Adipocyte (in vitro differentiated cells): Measurements from ENCODE around the gene JADE1.
A peak's percentile ranks its signal among the peaks of the same experiment; 100 is the strongest.

Experiments
- DNase-seq: peaks from one replicate; pipeline ENCODE4 v3.0.0-alpha.2; 2015; ENCODE audit warnings: low read depth
- H3K27me3 ChIP-seq: replicated peaks from 2 replicates; pipeline ENCODE4 v1.7.0; 2013; ENCODE audit warnings: mild to moderate bottlenecking, low read length, moderate library complexity; ENCODE audit not compliant: control insufficient read depth, insufficient read depth
- H3K36me3 ChIP-seq: 2 replicates; pipeline ENCODE4 v1.7.0; 2013; ENCODE audit warnings: low read length, mild to moderate bottlenecking, moderate library complexity; ENCODE audit not compliant: control insufficient read depth, insufficient read depth, severe bottlenecking
- H3K4me1 ChIP-seq: 2 replicates; pipeline ENCODE4 v1.7.0; 2013; ENCODE audit warnings: mild to moderate bottlenecking, low read length, moderate library complexity; ENCODE audit not compliant: control insufficient read depth, insufficient read depth
- H3K4me3 ChIP-seq: 2 replicates; pipeline ENCODE4 v1.7.0; 2013; ENCODE audit warnings: mild to moderate bottlenecking, low read length, moderate library complexity
- H3K9ac ChIP-seq: 2 replicates; pipeline ENCODE4 v1.7.0; 2013; ENCODE audit warnings: mild to moderate bottlenecking, low read length, moderate library complexity
- H3K9me3 ChIP-seq: 2 replicates; pipeline ENCODE4 v1.7.0; 2013; ENCODE audit warnings: mild to moderate bottlenecking, low read length, moderate library complexity; ENCODE audit not compliant: control insufficient read depth

JADE1 gene

GRCh38 chr4:128787509-128788311 is 21.8 kb upstream of the JADE1 start:
- Histone ChIP-seq H3K4me3 (no peak overlapping the region), H3K4me1 (peaks cover 10% of the 10 kb centered on the region), H3K36me3 (no peaks in the 10 kb centered on the region), H3K9ac (no peak overlapping the region), H3K27me3 (no peaks in the 10 kb centered on the region), H3K9me3 (no peaks in the 10 kb centered on the region)
- DNase-seq: no peak

- Histone ChIP-seq H3K36me3 (no peaks in the 10 kb centered on the region), H3K4me3 (peak overlapping the region; percentile 28), H3K27me3 (no peaks in the 10 kb centered on the region), H3K9me3 (no peaks in the 10 kb centered on the region), H3K4me1 (peaks cover 25% of the 10 kb centered on the region), H3K9ac (peak overlapping the region; percentile 44)
- DNase-seq: peak; percentile 50
These were observed 15.4 kb upstream of the JADE1 start for GRCh38 chr4:128793859-128794672.

GRCh38 chr4:128796934-128797333 is 12.6 kb upstream of the JADE1 start:
- H3K9ac ChIP-seq: no peak overlapping the region
- peaks cover 39% of the 10 kb centered on the region for H3K4me1 ChIP-seq
- H3K27me3 ChIP-seq: no peaks in the 10 kb centered on the region
- H3K4me3 ChIP-seq: no peak overlapping the region
- DNase-seq: no peak
- no peaks in the 10 kb centered on the region for H3K9me3 ChIP-seq
- H3K36me3 ChIP-seq: no peaks in the 10 kb centered on the region

GRCh38 chr4:128800284-128800683 is 9.2 kb upstream of the JADE1 start:
- no peak for DNase-seq

GRCh38 chr4:128800701-128801284 is 8.7 kb upstream of the JADE1 start:
- Histone ChIP-seq H3K27me3 (no peaks in the 10 kb centered on the region), H3K36me3 (no peaks in the 10 kb centered on the region), H3K4me3 (no peak overlapping the region), H3K9ac (no peak overlapping the region), H3K4me1 (peaks cover 28% of the 10 kb centered on the region), H3K9me3 (no peaks in the 10 kb centered on the region)
- no peak for DNase-seq

More at GRCh38 chr4:128800284-128800683, 9.2 kb upstream of the JADE1 start:
- Histone ChIP-seq H3K4me1 (peaks cover 30% of the 10 kb centered on the region), H3K4me3 (no peak overlapping the region), H3K36me3 (no peaks in the 10 kb centered on the region), H3K27me3 (no peaks in the 10 kb centered on the region), H3K9ac (no peak overlapping the region), H3K9me3 (no peaks in the 10 kb centered on the region)

GRCh38 chr4:128802680-128803628 is 6.5 kb upstream of the JADE1 start:
- Histone ChIP-seq H3K36me3 (no peaks in the 10 kb centered on the region), H3K9ac (no peak overlapping the region), H3K27me3 (no peaks in the 10 kb centered on the region), H3K4me1 (peaks cover 18% of the 10 kb centered on the region), H3K9me3 (no peaks in the 10 kb centered on the region), H3K4me3 (no peak overlapping the region)
- DNase-seq: no peak

- Histone ChIP-seq H3K4me3 (no peak overlapping the region), H3K27me3 (no peaks in the 10 kb centered on the region), H3K4me1 (peaks cover 21% of the 10 kb centered on the region), H3K9ac (no peak overlapping the region), H3K36me3 (no peaks in the 10 kb centered on the region), H3K9me3 (no peaks in the 10 kb centered on the region)
- DNase-seq: no peak
These were observed 5.7 kb upstream of the JADE1 start for GRCh38 chr4:128803783-128804182.

GRCh38 chr4:128810331-128810870 is 901 bp downstream of the JADE1 start:
- Histone ChIP-seq H3K4me3 (peak overlapping the region; percentile 99), H3K9me3 (no peaks in the 10 kb centered on the region), H3K9ac (peak overlapping the region; percentile 100), H3K36me3 (no peaks in the 10 kb centered on the region), H3K4me1 (peaks cover 16% of the 10 kb centered on the region), H3K27me3 (no peaks in the 10 kb centered on the region)
- peak; percentile 55 for DNase-seq

- Histone ChIP-seq H3K4me1 (peaks cover 19% of the 10 kb centered on the region), H3K27me3 (no peaks in the 10 kb centered on the region), H3K9me3 (no peaks in the 10 kb centered on the region), H3K4me3 (peak overlapping the region; percentile 99), H3K9ac (peak overlapping the region; percentile 100), H3K36me3 (no peaks in the 10 kb centered on the region)
- peak; percentile 86 for DNase-seq
These were observed 1.5 kb downstream of the JADE1 start for GRCh38 chr4:128810871-128811570.
